ENCODE data around the gene MTCL1. TPM values are rescaled to one million over a fixed set of nuclear protein-coding genes. Genes with fewer than 3 reads are reported as not detected.

Gene MTCL1
- total RNA-seq, 4 donors from 2014 or later, result 2.2 to 6.8 (median 4.0) TPM

DNA sequence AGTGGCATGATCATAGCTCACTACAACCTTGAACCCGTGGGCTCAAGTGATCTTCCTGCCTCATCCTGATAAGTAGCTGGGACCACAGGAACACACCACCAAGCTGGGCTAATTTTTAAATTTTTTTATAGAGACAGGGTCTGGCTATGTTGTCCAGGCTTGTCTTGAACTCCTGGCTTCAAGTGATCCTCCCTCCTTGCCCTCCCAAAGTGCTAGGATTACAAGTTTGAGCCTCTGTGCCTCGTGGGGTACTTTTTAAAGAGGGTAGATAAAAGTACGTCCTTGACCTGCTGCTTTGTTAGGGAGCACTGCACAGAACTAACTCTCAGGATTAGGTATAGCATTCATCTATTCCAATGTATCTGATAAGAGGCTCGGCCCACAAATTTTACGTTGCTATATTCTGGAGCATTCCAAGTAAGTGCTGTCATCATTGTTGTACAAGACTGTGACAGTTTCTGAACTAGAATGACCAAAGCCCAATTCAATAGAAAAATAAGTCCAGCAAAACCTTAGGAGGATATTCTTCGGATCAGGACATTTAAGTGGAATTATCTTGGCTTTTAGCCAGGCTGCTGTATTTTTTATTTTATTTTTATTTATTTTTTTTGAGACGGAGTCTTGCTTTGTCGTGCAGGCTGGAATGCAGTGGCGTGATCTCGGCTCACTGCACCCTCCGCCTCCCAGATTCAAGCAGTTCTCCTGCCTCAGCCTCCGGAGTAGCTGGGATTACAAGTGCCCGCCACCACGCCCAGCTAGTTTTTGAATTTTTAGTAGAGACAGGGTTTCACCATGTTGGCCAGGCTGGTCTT is 4.1 kb downstream of the MTCL1 start:
- intact Hi-C loops (cut with DNase I; ENCODE audit: low total_unique reads), result no loop called here
- 90 to 91% methylated on average over 14 of the region's 14 CpGs for WGBS, 2 donors
- no peak for TF ChIP-seq POLR2A (IDR thresholded peaks at IDR 0.05)
- no peak for TF ChIP-seq CTCF (IDR thresholded peaks at IDR 0.05)
- H3K4me3 ChIP-seq (ENCODE audit: low read depth, poor library complexity, severe bottlenecking), result no peak overlapping the region
- DNase-seq (ENCODE audit: low spot score in 2 of 2), result no peak

GRCh38 chr18:8711736-8712135 is 6.4 kb downstream of the MTCL1 start:
- no peak overlapping the region for H3K4me3 ChIP-seq (ENCODE audit: low read depth, poor library complexity, severe bottlenecking)
- TF ChIP-seq POLR2A (IDR thresholded peaks at IDR 0.05), result no peak
- TF ChIP-seq CTCF (IDR thresholded peaks at IDR 0.05), result no peak
- 71 to 86% methylated on average over 5 of the region's 5 CpGs for WGBS, 2 donors
- intact Hi-C loops (cut with DNase I; ENCODE audit: low total_unique reads), result no loop called here
- no peak for DNase-seq (ENCODE audit: low spot score in 2 of 2)

DNA sequence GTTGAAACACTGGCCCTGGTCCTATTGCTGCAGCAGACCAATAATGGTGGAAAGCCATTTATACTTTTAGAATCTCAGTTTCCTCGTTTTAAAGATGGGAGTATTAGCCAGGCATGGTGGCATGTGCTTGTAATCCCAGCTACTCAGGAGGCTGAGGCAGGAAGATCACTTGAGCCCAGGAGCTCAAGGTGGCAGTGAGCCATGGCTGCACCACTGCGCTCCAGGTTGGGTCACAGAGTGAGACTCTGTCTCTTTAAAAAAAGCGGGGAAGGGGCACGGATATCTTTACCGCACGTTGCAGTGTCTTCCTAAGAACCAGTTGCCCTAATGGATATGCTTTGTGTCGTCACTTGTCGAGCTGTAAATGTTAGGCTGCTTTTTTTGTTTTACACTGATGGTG is 8.3 kb downstream of the MTCL1 start:
- no peak overlapping the region for H3K4me3 ChIP-seq (ENCODE audit: low read depth, poor library complexity, severe bottlenecking)
- TF ChIP-seq POLR2A (IDR thresholded peaks at IDR 0.05) (no peak), CTCF (IDR thresholded peaks at IDR 0.05) (no peak)
- DNase-seq (ENCODE audit: low spot score in 2 of 2), result no peak
- WGBS, 2 donors, result 61 to 63% methylated on average over 8 of the region's 8 CpGs
- intact Hi-C loops (cut with DNase I; ENCODE audit: low total_unique reads), result no loop called here

- TF ChIP-seq POLR2A (IDR thresholded peaks at IDR 0.05) (no peak), CTCF (IDR thresholded peaks at IDR 0.05) (no peak)
- intact Hi-C loops (cut with DNase I; ENCODE audit: low total_unique reads), result no loop called here
- 86 to 91% methylated on average over 4 of the region's 4 CpGs for WGBS, 2 donors
- no peak overlapping the region for H3K4me3 ChIP-seq (ENCODE audit: low read depth, poor library complexity, severe bottlenecking)
- DNase-seq (ENCODE audit: low spot score in 2 of 2), result no peak
Observed at GRCh38 chr18:8715599-8715998, 10.2 kb downstream of the MTCL1 start.

DNA sequence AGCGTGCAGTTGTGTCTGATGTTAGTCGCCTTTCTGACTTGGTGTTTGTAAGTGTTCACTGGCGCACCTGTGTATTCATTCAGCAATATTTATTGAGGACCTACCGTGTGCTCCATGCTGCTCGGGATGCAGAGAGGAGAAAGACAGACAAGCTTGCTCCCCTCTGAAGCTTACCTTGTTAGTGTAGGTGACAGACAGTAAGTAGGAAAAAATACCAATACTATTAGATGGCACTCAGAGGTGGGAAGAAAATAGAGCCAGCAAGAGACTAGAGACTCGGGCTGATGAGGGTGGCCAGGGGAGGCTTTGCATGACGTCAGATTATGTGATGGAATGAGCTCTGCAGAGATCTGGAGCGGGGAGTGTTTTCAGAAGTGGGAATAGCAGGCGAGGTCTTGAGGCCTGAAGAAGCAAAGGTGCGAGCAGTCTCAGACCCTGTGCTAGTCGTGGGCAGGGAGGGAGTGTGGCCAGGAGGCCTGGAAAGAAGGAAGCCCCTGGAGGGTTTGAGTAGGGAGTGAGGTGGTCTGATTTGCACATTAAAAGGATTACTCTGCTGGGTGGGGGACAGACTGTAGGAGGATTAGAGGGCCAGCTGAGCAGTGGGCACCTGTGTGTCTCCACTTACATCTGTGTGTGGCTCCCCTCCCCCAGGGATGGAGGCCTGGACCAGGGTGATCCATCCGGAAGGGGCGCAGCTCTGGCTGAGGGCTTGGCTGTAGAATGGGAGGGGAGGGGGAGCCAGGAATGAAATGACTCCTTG is 11.8 kb downstream of the MTCL1 start:
- no peak overlapping the region for H3K4me3 ChIP-seq (ENCODE audit: low read depth, poor library complexity, severe bottlenecking)
- 86 to 90% methylated on average over 13 of the region's 13 CpGs for WGBS, 2 donors
- DNase-seq (ENCODE audit: low spot score in 2 of 2), result no peak
- TF ChIP-seq CTCF (IDR thresholded peaks at IDR 0.05) (no peak), POLR2A (IDR thresholded peaks at IDR 0.05) (no peak)
- intact Hi-C loops (cut with DNase I; ENCODE audit: low total_unique reads), result no loop called here
